Bronchial smooth muscle cell (primary cell): ENCODE data around the gene PTGIS. TPM values are rescaled to one million over a fixed set of nuclear protein-coding genes. Genes with fewer than 3 reads are reported as not detected.

Source experiments
- total RNA-seq: library from RNA; depleted of rRNA; stranded (reverse); fragments of >200 nt; gene quantifications from 2 replicates; pipeline ENCODE4 v1.2.1, GENCODE V29; 2014

The PTGIS gene
- 82.7 and 295 TPM in 2 replicates for total RNA-seq

DNA sequence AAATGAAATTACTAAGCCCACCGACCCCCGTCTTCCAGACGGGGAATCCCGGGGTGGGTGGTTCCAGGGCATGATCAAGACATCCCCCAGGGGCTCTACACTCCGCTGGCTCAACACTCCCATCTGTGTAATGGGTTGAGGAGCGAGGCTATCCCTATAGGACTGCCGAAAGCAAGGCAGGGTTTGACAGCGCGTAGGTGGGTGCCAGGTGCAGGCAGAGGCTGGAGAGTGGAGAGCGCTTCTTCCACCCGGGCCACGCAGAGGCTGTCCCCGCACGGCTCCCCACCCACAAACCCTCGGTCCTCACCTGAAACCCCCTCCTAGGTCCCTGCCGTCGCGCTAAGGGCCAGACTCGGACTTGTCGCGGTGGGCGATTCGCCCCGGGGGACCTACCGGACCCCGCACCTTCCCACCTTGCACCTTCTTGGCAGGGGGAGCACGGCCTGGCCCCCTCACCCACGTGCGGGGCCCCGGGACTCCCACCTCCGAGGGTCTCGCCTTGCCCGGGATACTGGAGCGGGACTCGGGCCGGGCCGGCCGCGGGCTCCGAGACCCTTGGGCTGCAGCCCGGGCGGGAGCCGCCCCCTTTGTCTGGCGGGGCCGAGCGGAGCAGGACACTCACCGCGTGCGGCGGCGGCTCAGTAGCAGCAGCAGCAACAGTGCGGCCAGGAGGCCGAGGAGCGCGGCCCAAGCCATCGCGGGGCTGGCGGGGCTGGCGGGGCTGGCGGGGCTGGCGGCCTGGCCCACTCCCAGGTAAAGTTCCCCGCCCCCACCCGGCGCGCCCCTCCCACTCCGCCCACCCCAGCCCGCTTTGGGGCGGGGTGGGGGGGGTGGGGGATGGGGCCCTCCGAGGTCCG, at the start of gene PTGIS:
Gene PTGIS, minus strand, starts transcription at position 717 of the 857 bp plus-strand sequence. Its CDS starts 21 bp downstream, at position 696.

GRCh38 chr20:49482621-49483017, 85.3 kb downstream of the PTGIS start, which contains the start of gene KCNB1:
Gene KCNB1, minus strand, starts transcription at chr20:49482668. Its CDS starts 188 bp downstream, at chr20:49482480.

Other genes starting within 250 kb of the PTGIS start
- gene KCNB1, start 85.5 kb downstream of the PTGIS start, total RNA-seq = under 0.01 and 0.17 TPM in 2 replicates
- 10.2 and 15.0 TPM in 2 replicates for gene B4GALT5, start 145.7 kb upstream of the PTGIS start, total RNA-seq
- gene SLC9A8, start 244.7 kb upstream of the PTGIS start, total RNA-seq = 6.1 and 11.6 TPM in 2 replicates